ENCODE measurements around the gene C17orf78.
"Not testable (repeated sequence)": the region's sequence is repeated elsewhere in the genome, so short reads cannot be mapped to it uniquely, and the experiment has no call there.

C17orf78 gene

GRCh38 chr17:37375706-37376105, at the start of gene C17orf78:
Gene C17orf78 (plus strand): TSS chr17:37375985. CDS start chr17:37376093, 108 bp downstream.
- no peak for DNase-seq

GRCh38 chr17:37327341-37328090, 48.3 kb upstream of the C17orf78 start:
- DNase-seq = no peak

- DNase-seq = no peak
These were observed 36.9 kb upstream of the C17orf78 start for GRCh38 chr17:37338847-37339246.

- no peak for DNase-seq
These were observed 36.5 kb upstream of the C17orf78 start for GRCh38 chr17:37339321-37339720.

- DNase-seq = no peak
These were observed 35.0 kb upstream of the C17orf78 start for GRCh38 chr17:37340804-37341203.

- DNase-seq = no peak
These were observed 33.2 kb upstream of the C17orf78 start for GRCh38 chr17:37342589-37342988.

GRCh38 chr17:37344519-37344918, 31.3 kb upstream of the C17orf78 start:
- no peak for DNase-seq

- DNase-seq = not testable (repeated sequence)
These were observed 28.9 kb upstream of the C17orf78 start for GRCh38 chr17:37346863-37347402.

- not testable (repeated sequence) for DNase-seq
These were observed 18.8 kb upstream of the C17orf78 start for GRCh38 chr17:37356796-37357569.

- DNase-seq = peak; percentile 26 to 82 (median 72)
These were observed 17.5 kb upstream of the C17orf78 start for GRCh38 chr17:37358098-37358829.

- peak; percentile 71 to 94 (median 93) for DNase-seq
These were observed 16.7 kb upstream of the C17orf78 start for GRCh38 chr17:37358830-37359681.

- DNase-seq = no peak
These were observed 16.1 kb upstream of the C17orf78 start for GRCh38 chr17:37359682-37360188.

- no peak for DNase-seq
These were observed 15.2 kb upstream of the C17orf78 start for GRCh38 chr17:37360632-37361031.

- no peak for DNase-seq
These were observed 14.2 kb upstream of the C17orf78 start for GRCh38 chr17:37361543-37361942.

GRCh38 chr17:37365589-37365988, 10.2 kb upstream of the C17orf78 start:
- DNase-seq = no peak

GRCh38 chr17:37368577-37368976, 7.2 kb upstream of the C17orf78 start:
- DNase-seq = no peak

- peak; percentile 63 to 90 (median 78) for DNase-seq
These were observed 2.1 kb upstream of the C17orf78 start for GRCh38 chr17:37373530-37374159.

- DNase-seq = no peak
These were observed 6.3 kb downstream of the C17orf78 start for GRCh38 chr17:37382056-37382455.

GRCh38 chr17:37384560-37385149, 8.9 kb downstream of the C17orf78 start:
- no peak for DNase-seq

GRCh38 chr17:37385474-37385990, 9.7 kb downstream of the C17orf78 start:
- no peak for DNase-seq

GRCh38 chr17:37386462-37386861, 10.7 kb downstream of the C17orf78 start:
- DNase-seq = no peak

All from NCI-H1417 (cell line).